Suprapubic skin (tissue), 4 donors: ENCODE data around the gene IKZF4. TPM values are rescaled to one million over a fixed set of nuclear protein-coding genes. Genes with fewer than 3 reads are reported as not detected.
"Not testable (repeated sequence)": the region's sequence is repeated elsewhere in the genome, so short reads cannot be mapped to it uniquely, and the experiment has no call there.

Source experiments
- DNase-seq, 2 donors: peaks; one replicate each; pipeline ENCODE4 v3.0.0-alpha.2; 2019; ENCODE audit warnings: low spot score in 2 of 2
- H3K27ac ChIP-seq: fragments of 200-600 bp; sonication (generic); one replicate; pipeline ENCODE4 v1.5.1; 2019
- H3K27me3 ChIP-seq: fragments of 200-600 bp; sonication (generic); one replicate; pipeline ENCODE4 v1.5.1; 2019
- H3K36me3 ChIP-seq: fragments of 200-600 bp; sonication (generic); one replicate; pipeline ENCODE4 v1.5.1; 2019
- H3K4me1 ChIP-seq: fragments of 200-600 bp; sonication (generic); one replicate; pipeline ENCODE4 v1.5.1; 2019
- H3K4me3 ChIP-seq: fragments of 200-600 bp; sonication (generic); one replicate; pipeline ENCODE4 v1.5.1; 2019; ENCODE audit warnings: mild to moderate bottlenecking
- H3K9me3 ChIP-seq: fragments of 200-600 bp; sonication (generic); one replicate; pipeline ENCODE4 v1.5.1; 2019
- CTCF ChIP-seq, 2 donors: fragments of 200-600 bp in 1 of 2; fragments of 450-650 bp in 1 of 2; sonication (generic) in 1 of 2; IDR thresholded peaks; one replicate each; pipeline ENCODE4 v1.5.1; 2016 to 2019; ENCODE audit warnings: antibody characterized with exemption in 2 of 2, mild to moderate bottlenecking in 1 of 2, moderate library complexity in 1 of 2
- EP300 ChIP-seq: sonication (generic); formaldehyde crosslinking; IDR thresholded peaks from one replicate; pipeline ENCODE4 v1.6.1; 2017; ENCODE audit warnings: antibody characterized with exemption
- POLR2A ChIP-seq, 2 donors: fragments of 450-650 bp; IDR thresholded peaks; one replicate each; pipeline ENCODE4 v1.6.1; 2017; ENCODE audit warnings: antibody characterized with exemption in 2 of 2, mild to moderate bottlenecking in 2 of 2, moderate library complexity in 2 of 2
- POLR2AphosphoS5 ChIP-seq, 3 donors: sonication (generic); formaldehyde crosslinking; IDR thresholded peaks; one replicate each; pipeline ENCODE4 v1.6.1; 2017; ENCODE audit warnings: antibody characterized with exemption in 3 of 3
- WGBS: methylation state at CpG from one replicate; pipeline ENCODE4 v1.1.5; 2018; 5-methylcytosine and 5-hydroxymethylcytosine counted together
- total RNA-seq, 4 donors: library from RNA; depleted of rRNA; stranded (reverse); fragments of >200 nt; gene quantifications; one replicate each; pipeline ENCODE4 v1.1.0, GENCODE V29; 2016

Gene IKZF4
- total RNA-seq, 4 donors from 2014 or later, result 3.2 to 10.5 (median 3.8) TPM

- Histone ChIP-seq H3K4me3 (no peak overlapping the region), H3K36me3 (peaks cover 61% of the 10 kb centered on the region), H3K27ac (no peak overlapping the region), H3K4me1 (peaks cover 15% of the 10 kb centered on the region), H3K9me3 (no peaks in the 10 kb centered on the region), H3K27me3 (no peaks in the 10 kb centered on the region)
- TF ChIP-seq POLR2A (IDR thresholded peaks at IDR 0.05), result no peak
- TF ChIP-seq CTCF (IDR thresholded peaks at IDR 0.05), result no peak
- no peak for TF ChIP-seq EP300
- TF ChIP-seq POLR2AphosphoS5 (IDR thresholded peaks at IDR 0.05), result no peak
- no peak for DNase-seq
- 83% methylated on average over 4 of the region's 4 CpGs for WGBS
Measured at GRCh38 chr12:55993230-55993853, 27.5 kb upstream of the IKZF4 start.

GRCh38 chr12:55995366-55995765 lies 25.5 kb upstream of the IKZF4 start:
- no peak overlapping the region for H3K4me3 ChIP-seq
- 87% methylated on average over 8 of the region's 8 CpGs for WGBS
- H3K9me3 ChIP-seq, result no peaks in the 10 kb centered on the region
- TF ChIP-seq CTCF (IDR thresholded peaks at IDR 0.05), result no peak
- TF ChIP-seq EP300, result no peak
- no peak for TF ChIP-seq POLR2A (IDR thresholded peaks at IDR 0.05)
- no peak for TF ChIP-seq POLR2AphosphoS5 (IDR thresholded peaks at IDR 0.05)
- no peak for DNase-seq
- H3K36me3 ChIP-seq, result peaks cover 43% of the 10 kb centered on the region
- H3K27ac ChIP-seq, result no peak overlapping the region
- H3K4me1 ChIP-seq, result peaks cover 15% of the 10 kb centered on the region
- no peaks in the 10 kb centered on the region for H3K27me3 ChIP-seq

GRCh38 chr12:55996201-55996714 lies 24.6 kb upstream of the IKZF4 start:
- TF ChIP-seq CTCF (IDR thresholded peaks at IDR 0.05) (peak; percentile 83 to 84), POLR2AphosphoS5 (IDR thresholded peaks at IDR 0.05) (no peak), EP300 (no peak), POLR2A (IDR thresholded peaks at IDR 0.05) (no peak)
- 25% methylated on average over 14 of the region's 14 CpGs for WGBS
- no peaks in the 10 kb centered on the region for H3K27me3 ChIP-seq
- H3K4me3 ChIP-seq, result peak overlapping the region; percentile 59
- peaks cover 15% of the 10 kb centered on the region for H3K4me1 ChIP-seq
- DNase-seq, result no peak
- no peaks in the 10 kb centered on the region for H3K9me3 ChIP-seq
- H3K27ac ChIP-seq, result peak overlapping the region; percentile 74
- H3K36me3 ChIP-seq, result peaks cover 34% of the 10 kb centered on the region

- peak within 1 kb of the TSS; percentile 59 for H3K4me3 ChIP-seq
- TF ChIP-seq POLR2A (IDR thresholded peaks at IDR 0.05) (no peak), POLR2AphosphoS5 (IDR thresholded peaks at IDR 0.05) (peak in 1 of 3 donors; percentile 30)
- peaks cover 15% of the 10 kb centered on the region for H3K4me1 ChIP-seq
- no peaks in the 10 kb centered on the region for H3K9me3 ChIP-seq
- peak within 1 kb of the TSS; percentile 74 for H3K27ac ChIP-seq
- peaks cover 28% of the 10 kb centered on the region for H3K36me3 ChIP-seq
- DNase-seq, result peak; percentile 96 to 98
- under 1% methylated on average over 26 of the region's 27 CpGs for WGBS
- H3K27me3 ChIP-seq, result no peaks in the 10 kb centered on the region
Measured at GRCh38 chr12:55996715-55997534, 23.9 kb upstream of the IKZF4 start, which contains the start of gene SUOX. TSS of gene SUOX (plus strand) at chr12:55997276. CDS start at chr12:56002222, 4,946 bp downstream.

- Histone ChIP-seq H3K36me3 (peaks cover 24% of the 10 kb centered on the region), H3K27ac (peak overlapping the region; percentile 74), H3K27me3 (no peaks in the 10 kb centered on the region), H3K9me3 (no peaks in the 10 kb centered on the region), H3K4me1 (peaks cover 15% of the 10 kb centered on the region), H3K4me3 (peak overlapping the region; percentile 59)
- 4% methylated on average over 5 of the region's 5 CpGs for WGBS
- TF ChIP-seq CTCF (IDR thresholded peaks at IDR 0.05) (no peak), POLR2A (IDR thresholded peaks at IDR 0.05) (no peak), EP300 (no peak), POLR2AphosphoS5 (IDR thresholded peaks at IDR 0.05) (no peak)
- no peak for DNase-seq
Measured at GRCh38 chr12:55997535-55997859, 23.3 kb upstream of the IKZF4 start.

- not testable (repeated sequence) for H3K9me3 ChIP-seq, H3K27ac ChIP-seq, H3K27me3 ChIP-seq, H3K4me3 ChIP-seq, DNase-seq
- H3K4me1 ChIP-seq, result peaks cover 15% of the 10 kb centered on the region
- H3K36me3 ChIP-seq, result peaks cover 21% of the 10 kb centered on the region
- WGBS, result 69% methylated on average over 6 of the region's 6 CpGs
Measured at GRCh38 chr12:55999522-55999921, 21.3 kb upstream of the IKZF4 start.

GRCh38 chr12:55999999-56000540 lies 20.8 kb upstream of the IKZF4 start:
- not testable (repeated sequence) for H3K4me3 ChIP-seq, DNase-seq, H3K9me3 ChIP-seq, H3K27ac ChIP-seq, H3K27me3 ChIP-seq
- WGBS, result 97% methylated on average over 14 of the region's 33 CpGs
- Histone ChIP-seq H3K4me1 (peaks cover 15% of the 10 kb centered on the region), H3K36me3 (peaks cover 21% of the 10 kb centered on the region)
